ENCODE data around the gene HARS1. TPM values are rescaled to one million over a fixed set of nuclear protein-coding genes. Genes with fewer than 3 reads are reported as not detected.
A peak's percentile ranks its signal among the peaks of the same experiment; 100 is the strongest.

HARS1 gene
- total RNA-seq, 1 donor from 2014 or later: 77.7 TPM

GRCh38 chr5:140632366-140633020, 58.7 kb downstream of the HARS1 start:
- no peaks in the 10 kb centered on the region for H3K4me1 Mint-ChIP-seq (ENCODE audit: low read depth)
- no peaks in the 10 kb centered on the region for H3K27me3 Mint-ChIP-seq
- no peak for DNase-seq (ENCODE audit: low spot score, unreplicated experiment)
- peaks cover 2% of the 10 kb centered on the region for H3K36me3 Mint-ChIP-seq (ENCODE audit: insufficient read depth)
- TF ChIP-seq CTCF (IDR thresholded peaks at IDR 0.05; ENCODE audit: unreplicated experiment): no peak
- H3K27ac Mint-ChIP-seq: no peak overlapping the region
- peaks cover 11% of the 10 kb centered on the region for H3K9me3 Mint-ChIP-seq (ENCODE audit: low read depth)
- no peak overlapping the region for H3K4me3 Mint-ChIP-seq (ENCODE audit: low read depth)

GRCh38 chr5:140631831-140632365, 59.3 kb downstream of the HARS1 start:
- no peak overlapping the region for H3K4me3 Mint-ChIP-seq (ENCODE audit: low read depth)
- H3K27me3 Mint-ChIP-seq: no peaks in the 10 kb centered on the region
- no peaks in the 10 kb centered on the region for H3K4me1 Mint-ChIP-seq (ENCODE audit: low read depth)
- H3K9me3 Mint-ChIP-seq (ENCODE audit: low read depth): peaks cover 15% of the 10 kb centered on the region
- TF ChIP-seq CTCF (IDR thresholded peaks at IDR 0.05; ENCODE audit: unreplicated experiment): no peak
- no peak overlapping the region for H3K27ac Mint-ChIP-seq
- no peak for DNase-seq (ENCODE audit: low spot score, unreplicated experiment)
- peaks cover 4% of the 10 kb centered on the region for H3K36me3 Mint-ChIP-seq (ENCODE audit: insufficient read depth)

- H3K27me3 Mint-ChIP-seq: no peaks in the 10 kb centered on the region
- peaks cover 4% of the 10 kb centered on the region for H3K36me3 Mint-ChIP-seq (ENCODE audit: insufficient read depth)
Measured at GRCh38 chr5:140631036-140631417, 60.1 kb downstream of the HARS1 start.

GRCh38 chr5:140630292-140631035, 60.7 kb downstream of the HARS1 start:
- Mint-ChIP-seq H3K36me3 (ENCODE audit: insufficient read depth) (peaks cover 4% of the 10 kb centered on the region), H3K27ac (no peak overlapping the region), H3K4me1 (ENCODE audit: low read depth) (no peaks in the 10 kb centered on the region), H3K4me3 (ENCODE audit: low read depth) (no peak overlapping the region), H3K9me3 (ENCODE audit: low read depth) (peaks cover 16% of the 10 kb centered on the region), H3K27me3 (no peaks in the 10 kb centered on the region)
- DNase-seq (ENCODE audit: low spot score, unreplicated experiment): no peak
- no peak for TF ChIP-seq CTCF (IDR thresholded peaks at IDR 0.05; ENCODE audit: unreplicated experiment)

More at GRCh38 chr5:140631036-140631417, 60.1 kb downstream of the HARS1 start:
- H3K9me3 Mint-ChIP-seq (ENCODE audit: low read depth): peaks cover 15% of the 10 kb centered on the region
- H3K4me1 Mint-ChIP-seq (ENCODE audit: low read depth): no peaks in the 10 kb centered on the region
- no peak overlapping the region for H3K4me3 Mint-ChIP-seq (ENCODE audit: low read depth)
- no peak for TF ChIP-seq CTCF (IDR thresholded peaks at IDR 0.05; ENCODE audit: unreplicated experiment)
- DNase-seq (ENCODE audit: low spot score, unreplicated experiment): no peak
- H3K27ac Mint-ChIP-seq: peak overlapping the region; percentile 63

GRCh38 chr5:140628711-140629110, 62.5 kb downstream of the HARS1 start:
- H3K36me3 Mint-ChIP-seq (ENCODE audit: insufficient read depth): peaks cover 4% of the 10 kb centered on the region
- TF ChIP-seq CTCF (IDR thresholded peaks at IDR 0.05; ENCODE audit: unreplicated experiment): no peak
- DNase-seq (ENCODE audit: low spot score, unreplicated experiment): no peak
- H3K4me3 Mint-ChIP-seq (ENCODE audit: low read depth): no peak overlapping the region
- H3K27me3 Mint-ChIP-seq: no peaks in the 10 kb centered on the region
- peaks cover 20% of the 10 kb centered on the region for H3K9me3 Mint-ChIP-seq (ENCODE audit: low read depth)
- H3K27ac Mint-ChIP-seq: no peak overlapping the region
- no peaks in the 10 kb centered on the region for H3K4me1 Mint-ChIP-seq (ENCODE audit: low read depth)

Measured in progenitor cell of endocrine pancreas (in vitro differentiated cells).